Measurements from ENCODE around the gene RANBP10.
A peak's percentile ranks its signal among the peaks of the same experiment; 100 is the strongest.
"Not testable (repeated sequence)": the region's sequence is repeated elsewhere in the genome, so short reads cannot be mapped to it uniquely, and the experiment has no call there.

RANBP10 gene

GRCh38 chr16:67760206-67760955 lies 46.0 kb downstream of the RANBP10 start:
- DNase-seq, result peak; percentile 23
- in situ Hi-C loops (cut with MboI; ENCODE audit: low pct_unique_long_range_greater_than_20kb, low sequenced_read_pairs), result no loop called here

- no peak for DNase-seq
- in situ Hi-C loops (cut with MboI; ENCODE audit: low pct_unique_long_range_greater_than_20kb, low sequenced_read_pairs), result no loop called here
Observed at GRCh38 chr16:67758966-67759365, 47.4 kb downstream of the RANBP10 start.

GRCh38 chr16:67758006-67758405 lies 48.4 kb downstream of the RANBP10 start:
- in situ Hi-C loops (cut with MboI; ENCODE audit: low pct_unique_long_range_greater_than_20kb, low sequenced_read_pairs), result no loop called here
- DNase-seq, result no peak

GRCh38 chr16:67752641-67753040 lies 53.7 kb downstream of the RANBP10 start:
- DNase-seq, result no peak

GRCh38 chr16:67751331-67751730 lies 55.0 kb downstream of the RANBP10 start:
- in situ Hi-C loops (cut with MboI; ENCODE audit: low pct_unique_long_range_greater_than_20kb, low sequenced_read_pairs); DNase-seq: not testable (repeated sequence)

More at GRCh38 chr16:67752641-67753040, 53.7 kb downstream of the RANBP10 start:
- in situ Hi-C loops (cut with MboI; ENCODE audit: low pct_unique_long_range_greater_than_20kb, low sequenced_read_pairs), result no loop called here

- in situ Hi-C loops (cut with MboI; ENCODE audit: low pct_unique_long_range_greater_than_20kb, low sequenced_read_pairs), result no loop called here
- no peak for DNase-seq
Observed at GRCh38 chr16:67750466-67750865, 55.9 kb downstream of the RANBP10 start.

- in situ Hi-C loops (cut with MboI; ENCODE audit: low pct_unique_long_range_greater_than_20kb, low sequenced_read_pairs), result no loop called here
- no peak for DNase-seq
Observed at GRCh38 chr16:67749436-67750078, 56.8 kb downstream of the RANBP10 start.

GRCh38 chr16:67748834-67749233 lies 57.5 kb downstream of the RANBP10 start:
- DNase-seq, result no peak
- in situ Hi-C loops (cut with MboI; ENCODE audit: low pct_unique_long_range_greater_than_20kb, low sequenced_read_pairs), result no loop called here

- in situ Hi-C loops (cut with MboI; ENCODE audit: low pct_unique_long_range_greater_than_20kb, low sequenced_read_pairs), result no loop called here
Observed at GRCh38 chr16:67746846-67747245, 59.5 kb downstream of the RANBP10 start.

GRCh38 chr16:67741118-67741517 lies 65.2 kb downstream of the RANBP10 start:
- DNase-seq, result no peak
- in situ Hi-C loops (cut with MboI; ENCODE audit: low pct_unique_long_range_greater_than_20kb, low sequenced_read_pairs), result no loop called here

More at GRCh38 chr16:67746846-67747245, 59.5 kb downstream of the RANBP10 start:
- DNase-seq, result no peak

- DNase-seq, result no peak
- in situ Hi-C loops (cut with MboI; ENCODE audit: low pct_unique_long_range_greater_than_20kb, low sequenced_read_pairs), result no loop called here
Observed at GRCh38 chr16:67740391-67740790, 66.0 kb downstream of the RANBP10 start.

GRCh38 chr16:67736858-67737257 lies 69.5 kb downstream of the RANBP10 start:
- DNase-seq, result no peak
- in situ Hi-C loops (cut with MboI; ENCODE audit: low pct_unique_long_range_greater_than_20kb, low sequenced_read_pairs), result no loop called here

GRCh38 chr16:67734731-67735201 lies 71.6 kb downstream of the RANBP10 start:
- DNase-seq, result no peak

GRCh38 chr16:67733734-67734470 lies 72.5 kb downstream of the RANBP10 start:
- in situ Hi-C loops (cut with MboI; ENCODE audit: low pct_unique_long_range_greater_than_20kb, low sequenced_read_pairs), result no loop called here
- DNase-seq, result no peak

More at GRCh38 chr16:67734731-67735201, 71.6 kb downstream of the RANBP10 start:
- in situ Hi-C loops (cut with MboI; ENCODE audit: low pct_unique_long_range_greater_than_20kb, low sequenced_read_pairs), result no loop called here

GRCh38 chr16:67731753-67732095 lies 74.6 kb downstream of the RANBP10 start:
- DNase-seq, result no peak
- in situ Hi-C loops (cut with MboI; ENCODE audit: low pct_unique_long_range_greater_than_20kb, low sequenced_read_pairs), result no loop called here

GRCh38 chr16:67731071-67731752 lies 75.1 kb downstream of the RANBP10 start:
- in situ Hi-C loops (cut with MboI; ENCODE audit: low pct_unique_long_range_greater_than_20kb, low sequenced_read_pairs), result no loop called here
- DNase-seq, result no peak

GRCh38 chr16:67730326-67730725 lies 76.0 kb downstream of the RANBP10 start:
- in situ Hi-C loops (cut with MboI; ENCODE audit: low pct_unique_long_range_greater_than_20kb, low sequenced_read_pairs), result no loop called here
- no peak for DNase-seq

- no peak for DNase-seq
- in situ Hi-C loops (cut with MboI; ENCODE audit: low pct_unique_long_range_greater_than_20kb, low sequenced_read_pairs), result no loop called here
Observed at GRCh38 chr16:67729636-67730248, 76.6 kb downstream of the RANBP10 start.
